ENCODE measurements around the gene SMARCAL1.

The SMARCAL1 gene

GRCh38 chr2:216392945-216393840 is 19.1 kb upstream of the SMARCAL1 start:
- no peak for DNase-seq

- DNase-seq = no peak
These were observed 17.4 kb upstream of the SMARCAL1 start for GRCh38 chr2:216394881-216395280.

- DNase-seq = no peak
These were observed 12.7 kb upstream of the SMARCAL1 start for GRCh38 chr2:216399621-216400020.

GRCh38 chr2:216402751-216403150 is 9.5 kb upstream of the SMARCAL1 start:
- no peak for DNase-seq

GRCh38 chr2:216404010-216404618 is 8.2 kb upstream of the SMARCAL1 start:
- peak; percentile 23 to 36 for DNase-seq

- DNase-seq = no peak
These were observed 6.7 kb upstream of the SMARCAL1 start for GRCh38 chr2:216405588-216405987.

- DNase-seq = no peak
These were observed 5.5 kb upstream of the SMARCAL1 start for GRCh38 chr2:216406826-216407225.

GRCh38 chr2:216408426-216409290 is 3.6 kb upstream of the SMARCAL1 start:
- DNase-seq = no peak

GRCh38 chr2:216410550-216410949 is 1.7 kb upstream of the SMARCAL1 start:
- DNase-seq = no peak

- no peak for DNase-seq
These were observed 1.6 kb downstream of the SMARCAL1 start for GRCh38 chr2:216413882-216414281.

GRCh38 chr2:216414772-216415319 is 2.6 kb downstream of the SMARCAL1 start:
- no peak for DNase-seq

- no peak for DNase-seq
These were observed 3.3 kb downstream of the SMARCAL1 start for GRCh38 chr2:216415541-216415940.

GRCh38 chr2:216416571-216417307 is 4.5 kb downstream of the SMARCAL1 start:
- DNase-seq = no peak

GRCh38 chr2:216418981-216419380 is 6.7 kb downstream of the SMARCAL1 start:
- DNase-seq = no peak

- DNase-seq = no peak
These were observed 8.2 kb downstream of the SMARCAL1 start for GRCh38 chr2:216420367-216421101.

GRCh38 chr2:216423071-216423470 is 10.8 kb downstream of the SMARCAL1 start:
- DNase-seq = no peak

- no peak for DNase-seq
These were observed 12.0 kb downstream of the SMARCAL1 start for GRCh38 chr2:216424274-216424673.

GRCh38 chr2:216425008-216425787 is 12.9 kb downstream of the SMARCAL1 start:
- no peak for DNase-seq

- DNase-seq = no peak
These were observed 14.0 kb downstream of the SMARCAL1 start for GRCh38 chr2:216426166-216426777.

- DNase-seq = no peak
These were observed 14.7 kb downstream of the SMARCAL1 start for GRCh38 chr2:216426938-216427337.
